GM21619 (cell line): ENCODE measurements around the gene ZBTB17.
A peak's percentile ranks its signal among the peaks of the same experiment; 100 is the strongest.

ENCODE experiments used
- ATAC-seq: cut with Tn5 transposase; IDR thresholded peaks from one replicate; pipeline ENCODE4 v1.9.1; 2021; ENCODE audit not compliant: unreplicated experiment

The ZBTB17 gene

GRCh38 chr1:15948595-15949452, 27.1 kb downstream of the ZBTB17 start:
- peak; percentile 8 for ATAC-seq

GRCh38 chr1:15948091-15948591, 27.8 kb downstream of the ZBTB17 start:
- no peak for ATAC-seq

- no peak for ATAC-seq
These were observed 28.4 kb downstream of the ZBTB17 start for GRCh38 chr1:15947382-15948090.

GRCh38 chr1:15946571-15947381, 29.1 kb downstream of the ZBTB17 start:
- ATAC-seq, result no peak

GRCh38 chr1:15945832-15946448, 30.0 kb downstream of the ZBTB17 start:
- no peak for ATAC-seq

DNA sequence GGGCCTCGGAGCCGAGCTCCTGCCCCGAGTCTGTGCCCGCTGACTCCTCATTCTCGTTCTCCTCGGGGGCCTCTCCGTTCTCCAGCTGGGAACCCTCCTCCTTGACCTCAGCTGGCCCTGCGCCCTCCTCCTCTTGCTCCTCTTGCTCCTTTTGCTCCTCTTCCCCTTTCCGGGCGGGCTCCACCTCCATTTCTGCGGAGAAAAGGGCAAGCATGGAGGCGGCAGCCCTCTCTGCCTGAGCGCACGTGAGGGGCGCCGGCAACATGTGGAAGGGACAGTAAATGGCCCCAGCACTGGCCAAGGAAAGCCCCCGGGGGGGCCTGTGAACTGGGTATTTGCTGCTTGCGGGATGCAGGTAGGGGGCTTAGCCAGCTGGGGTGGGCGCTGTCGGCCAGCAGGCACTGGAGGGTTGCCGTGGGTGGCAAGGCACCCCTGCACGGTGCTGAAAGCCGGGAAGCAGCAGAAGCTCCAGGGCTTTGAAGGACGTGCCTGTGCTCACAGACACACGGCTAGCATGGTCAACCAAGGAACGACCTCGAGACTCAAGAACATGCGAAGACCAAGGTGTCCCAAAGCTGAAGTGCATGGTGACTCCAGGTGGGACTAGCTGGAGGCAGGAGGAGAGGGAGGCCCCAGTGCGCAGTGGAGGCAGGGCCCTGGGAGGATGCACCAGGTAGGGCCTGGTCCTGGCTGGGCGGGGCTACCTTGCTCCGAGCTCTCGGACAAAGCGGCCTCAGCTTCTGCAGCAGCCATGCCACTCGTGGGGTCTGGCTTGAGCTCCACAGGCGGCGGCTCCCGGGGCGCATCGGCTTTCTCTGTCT, 30.7 kb downstream of the ZBTB17 start:
- no peak for ATAC-seq

- ATAC-seq, result no peak
These were observed 31.4 kb downstream of the ZBTB17 start for GRCh38 chr1:15944308-15945010.

DNA sequence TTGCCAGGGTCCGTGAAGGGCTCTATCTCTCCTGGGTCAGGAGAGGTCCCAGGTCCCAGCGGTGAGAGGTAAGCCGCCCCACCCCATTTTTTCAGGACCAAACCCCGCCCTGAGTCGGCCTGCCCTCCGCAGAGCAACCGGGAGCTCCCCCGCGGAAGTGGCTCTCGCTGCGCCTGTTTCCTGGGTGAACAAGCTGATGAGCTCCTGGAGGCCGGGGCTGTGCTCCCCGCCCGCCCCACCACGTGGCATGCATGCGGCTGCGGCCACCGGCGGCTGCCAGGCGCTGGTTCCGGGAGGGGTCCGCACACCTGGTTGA, 32.0 kb downstream of the ZBTB17 start:
- ATAC-seq, result no peak

- no peak for ATAC-seq
These were observed 32.4 kb downstream of the ZBTB17 start for GRCh38 chr1:15943328-15943991.

- no peak for ATAC-seq
These were observed 33.1 kb downstream of the ZBTB17 start for GRCh38 chr1:15942661-15943327.

GRCh38 chr1:15941899-15942660, 33.8 kb downstream of the ZBTB17 start:
- no peak for ATAC-seq

DNA sequence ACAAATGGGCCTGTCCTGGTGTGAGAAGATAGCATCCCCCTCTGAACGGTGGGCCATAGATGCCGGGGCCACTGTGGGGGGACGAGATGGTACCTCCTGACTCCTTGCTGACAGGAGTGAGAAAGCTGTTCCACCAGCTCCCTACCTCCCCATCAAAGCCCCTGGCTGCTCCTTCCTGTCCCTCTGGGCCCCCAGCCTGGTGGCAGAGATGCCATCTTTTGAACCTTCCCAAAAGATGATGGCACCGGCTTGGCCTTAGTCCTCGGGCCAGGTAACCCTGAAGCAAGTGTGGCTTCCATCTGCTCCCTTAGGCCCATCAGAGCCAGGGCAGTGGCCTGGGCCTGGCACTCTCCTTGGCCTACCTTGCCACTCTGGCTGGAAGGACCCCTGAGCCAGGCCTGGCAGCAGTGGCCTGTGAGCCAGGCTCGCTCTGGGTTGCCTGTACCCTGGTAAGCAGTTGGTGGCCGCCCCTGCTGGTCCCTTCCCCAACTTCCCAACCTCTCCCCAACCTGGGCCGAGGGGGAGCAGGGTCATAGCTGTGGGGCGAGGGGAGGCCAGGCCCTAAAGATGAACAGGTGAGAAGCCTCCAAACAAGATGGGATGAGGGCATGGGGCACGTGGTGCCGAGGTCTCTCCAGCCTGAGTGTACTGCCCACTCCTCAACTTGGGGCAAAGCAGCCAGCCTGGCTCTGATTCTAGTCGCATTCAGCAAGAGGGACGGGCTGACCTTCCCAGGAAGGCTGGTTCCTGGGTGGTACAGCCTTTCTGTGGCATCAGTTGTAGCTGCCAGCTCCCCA, 34.7 kb downstream of the ZBTB17 start:
- no peak for ATAC-seq

- no peak for ATAC-seq
These were observed 35.5 kb downstream of the ZBTB17 start for GRCh38 chr1:15940110-15941043.

DNA sequence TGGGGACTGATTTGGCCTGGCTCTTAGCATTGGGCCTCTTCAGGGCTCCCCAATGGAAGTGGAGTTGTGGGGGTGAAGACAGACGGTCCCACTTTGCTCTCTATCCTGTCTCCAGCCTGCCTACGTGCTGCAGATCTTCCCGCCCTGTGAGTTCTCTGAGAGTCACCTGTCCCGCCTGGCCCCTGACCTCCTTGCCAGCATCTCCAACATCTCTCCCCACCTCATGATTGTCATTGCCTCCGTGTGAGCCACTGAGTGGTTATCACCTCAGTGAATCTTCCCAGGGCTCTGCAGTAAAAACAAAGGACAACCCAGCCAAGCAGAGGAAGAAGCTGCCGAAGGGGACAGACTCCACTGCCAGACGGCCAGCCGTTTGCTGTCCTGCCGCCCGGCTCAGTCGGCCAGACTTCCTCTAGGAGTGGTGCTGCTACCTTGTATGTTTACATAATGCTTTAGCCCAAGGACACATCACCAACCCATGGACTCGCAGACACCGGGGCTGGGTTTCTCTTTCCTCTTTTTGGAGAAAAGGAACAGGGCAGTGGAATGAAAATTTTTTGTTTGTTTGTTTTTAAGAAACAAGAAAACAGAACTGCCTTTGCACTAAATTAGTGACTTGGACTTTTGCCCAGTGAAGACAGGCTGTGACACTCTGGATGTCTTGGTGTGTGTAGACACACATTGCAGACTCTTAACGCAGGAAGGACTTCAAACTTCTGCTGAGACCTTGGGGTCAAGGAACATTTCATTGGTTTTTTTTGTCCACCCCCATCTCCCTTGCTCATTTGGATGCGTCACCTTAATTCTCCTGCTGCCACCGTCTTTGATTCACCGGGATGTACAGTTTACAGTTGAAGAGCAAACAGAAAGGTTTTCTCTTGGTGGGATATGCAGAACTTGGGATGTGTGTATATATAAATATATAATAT, 36.5 kb downstream of the ZBTB17 start:
- ATAC-seq, result no peak
